Stimulated activated CD8-positive, alpha-beta memory T cell treated with anti-CD3 and anti-CD28 coated beads, Interleukin-7, amount 100 ng/mL, for 24 hours (primary cell): ENCODE data around the gene SMIM36.
"Not testable (repeated sequence)": the region's sequence is repeated elsewhere in the genome, so short reads cannot be mapped to it uniquely, and the experiment has no call there.

ENCODE experiments used
- DNase-seq: peaks from one replicate; pipeline ENCODE4 v3.0.0-alpha.2; 2020; ENCODE audit warnings: low read depth

Gene SMIM36

DNA sequence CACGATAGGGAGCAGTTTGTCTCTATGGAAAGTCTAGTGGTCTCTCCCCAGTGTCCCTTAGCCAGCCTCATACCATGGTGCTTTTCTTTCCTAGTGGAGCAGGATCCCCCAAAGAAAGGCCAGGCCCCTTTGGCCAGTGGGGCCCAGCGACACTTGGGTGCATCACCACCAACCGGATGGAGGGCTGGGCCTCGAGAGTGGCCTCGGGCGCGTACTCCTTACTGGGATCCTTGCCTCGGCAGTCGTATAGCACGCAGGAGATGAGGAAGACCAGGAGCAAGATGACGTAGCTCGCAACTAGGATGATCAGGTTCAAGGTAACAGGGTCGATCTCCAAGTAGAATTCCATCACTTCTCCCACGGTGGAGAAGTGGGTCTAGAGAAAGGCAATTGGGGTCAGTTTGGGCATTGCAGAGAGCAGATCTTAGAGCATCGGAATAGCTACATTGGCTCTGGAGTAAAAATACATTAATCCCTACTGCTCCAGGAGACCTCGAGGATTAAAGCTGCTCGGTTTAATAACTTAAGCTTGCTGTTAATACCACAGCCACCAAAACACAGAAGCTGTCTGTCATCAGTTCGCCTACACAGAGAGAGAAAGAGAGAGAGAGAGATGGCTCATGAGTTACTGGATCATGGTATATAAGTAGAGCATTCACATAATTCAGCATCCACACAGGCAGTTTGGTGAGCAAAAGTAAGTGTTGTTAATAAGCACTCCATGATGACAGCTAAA is at the start of gene SMIM36:
Gene SMIM36 (minus strand): TSS at position 467 of the 736 bp plus-strand sequence.
- no peak for DNase-seq

DNA sequence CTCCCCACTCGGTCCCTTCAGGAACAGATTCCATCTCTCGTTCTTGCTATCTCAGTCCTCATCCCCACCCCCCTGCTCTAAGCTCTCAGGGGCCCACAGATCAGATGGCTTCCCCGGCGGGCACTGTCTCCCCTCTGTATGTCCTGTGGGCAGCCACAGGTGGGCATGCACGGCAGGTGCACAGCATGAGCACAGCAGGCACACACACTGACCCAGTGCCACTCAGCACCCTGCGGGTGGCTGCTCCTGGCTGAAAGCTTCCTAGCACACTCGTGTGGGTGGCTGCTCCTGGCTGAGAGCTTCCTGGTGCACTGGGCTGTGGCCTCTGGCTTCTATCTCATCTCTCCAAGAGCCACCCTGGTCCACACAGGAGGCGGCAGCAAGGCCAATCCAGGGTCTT is 44.5 kb upstream of the SMIM36 start:
- no peak for DNase-seq

DNA sequence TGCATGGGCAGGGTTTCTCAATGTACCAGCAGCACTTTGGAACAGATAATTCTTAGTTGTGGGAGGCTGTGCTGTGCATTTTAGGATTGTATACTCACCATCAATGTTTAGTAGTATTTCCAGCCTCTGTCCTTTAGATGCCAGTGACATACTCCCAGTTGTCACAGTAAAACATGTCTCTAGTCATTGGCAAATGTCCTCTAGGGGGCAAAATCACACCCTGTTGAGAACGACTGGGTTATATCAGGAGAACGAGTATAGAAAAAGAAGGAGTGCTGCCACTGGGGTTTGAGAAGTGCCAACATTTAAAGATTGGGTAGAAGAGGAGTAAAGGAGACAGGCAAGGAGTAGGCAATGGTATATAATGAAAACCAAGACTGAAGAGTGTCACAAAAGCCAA is 37.9 kb upstream of the SMIM36 start:
- no peak for DNase-seq

DNA sequence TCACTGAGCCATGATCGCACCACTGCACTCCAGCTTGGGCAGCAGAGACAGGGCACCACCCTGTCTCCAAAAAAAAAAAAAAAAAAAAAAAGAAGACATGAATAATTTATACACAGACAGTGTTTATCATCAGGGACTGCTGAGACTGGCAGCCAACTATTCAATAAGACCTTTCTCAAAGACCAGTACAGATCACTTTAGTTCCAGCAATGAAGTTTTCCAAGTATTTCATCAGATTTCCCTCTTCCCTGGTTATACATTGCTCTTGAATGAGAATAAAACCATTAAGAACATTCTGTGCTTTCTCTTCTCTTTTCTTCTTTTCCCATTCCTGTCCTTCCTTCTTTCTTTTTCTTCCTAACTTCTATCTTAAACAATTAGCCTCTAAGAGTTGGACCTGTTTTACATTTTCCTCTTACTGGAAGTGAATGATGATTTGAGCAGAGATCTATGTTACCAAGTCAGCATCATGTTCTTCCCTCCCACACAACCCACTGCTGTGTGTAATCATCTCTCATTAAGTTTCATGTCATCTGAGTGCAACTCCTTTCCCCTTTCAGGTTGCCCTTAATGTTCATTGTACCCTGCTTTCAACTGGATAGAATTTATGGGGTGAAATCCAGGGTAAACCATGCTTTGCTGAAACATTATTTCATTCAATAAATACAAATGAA is 35.9 kb upstream of the SMIM36 start:
- no peak for DNase-seq

DNA sequence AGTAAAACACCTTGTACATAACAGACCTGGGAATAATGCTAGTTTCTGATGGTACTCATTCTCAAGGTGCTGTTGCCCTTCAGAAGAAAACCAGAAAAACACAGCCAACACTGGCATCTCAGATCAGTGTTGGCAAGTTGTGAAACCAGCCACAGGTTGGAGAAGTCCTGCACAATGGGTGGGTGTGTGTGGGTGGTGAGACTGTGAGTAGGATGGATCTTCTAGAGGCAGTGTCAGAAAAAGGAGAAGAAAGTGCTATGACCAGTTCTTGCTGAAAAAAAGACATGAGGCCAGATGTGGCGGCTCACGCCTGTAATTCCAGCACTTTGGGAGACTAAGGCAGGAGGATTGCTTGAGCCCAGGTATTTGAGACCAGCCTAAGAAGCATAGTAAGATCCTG is 35.2 kb upstream of the SMIM36 start:
- DNase-seq = no peak

DNA sequence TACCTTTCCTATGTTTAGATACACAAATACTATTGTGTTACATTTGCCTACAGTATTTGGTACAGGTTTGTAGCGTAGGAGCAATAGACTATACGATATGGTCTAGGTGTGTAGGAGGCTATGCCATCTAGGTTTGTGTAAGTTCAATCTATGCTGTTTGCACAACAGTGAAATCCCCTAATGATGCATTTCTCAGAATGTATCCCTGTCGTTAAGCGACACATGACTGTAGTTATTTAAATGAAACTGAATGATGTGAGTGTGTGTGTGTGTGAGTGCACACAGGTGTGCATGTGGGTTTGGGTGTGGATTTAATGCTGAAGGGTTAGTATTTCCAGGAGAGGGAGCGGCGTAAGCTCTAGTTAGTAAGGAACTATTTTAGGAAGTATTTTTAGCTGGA is 34.6 kb upstream of the SMIM36 start:
- no peak for DNase-seq

DNA sequence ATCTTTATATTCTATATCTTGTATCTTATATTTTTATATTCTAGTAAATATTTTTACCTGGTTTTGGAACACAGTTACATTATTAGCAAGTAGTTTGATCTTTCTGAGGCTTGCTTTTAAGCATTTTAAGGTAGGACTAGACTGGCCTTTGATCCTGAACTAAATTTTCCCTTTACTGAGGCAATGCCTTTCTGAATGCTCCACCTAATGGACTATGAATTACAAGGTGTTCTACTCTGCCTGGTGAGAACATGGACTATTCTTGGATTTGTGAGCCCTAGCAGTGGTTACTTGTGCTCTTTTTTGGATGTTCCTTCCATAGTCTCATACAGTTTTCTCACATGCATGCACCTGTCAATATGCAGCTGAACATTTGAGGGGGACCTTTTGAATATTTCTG is 32.5 kb upstream of the SMIM36 start:
- no peak for DNase-seq

DNA sequence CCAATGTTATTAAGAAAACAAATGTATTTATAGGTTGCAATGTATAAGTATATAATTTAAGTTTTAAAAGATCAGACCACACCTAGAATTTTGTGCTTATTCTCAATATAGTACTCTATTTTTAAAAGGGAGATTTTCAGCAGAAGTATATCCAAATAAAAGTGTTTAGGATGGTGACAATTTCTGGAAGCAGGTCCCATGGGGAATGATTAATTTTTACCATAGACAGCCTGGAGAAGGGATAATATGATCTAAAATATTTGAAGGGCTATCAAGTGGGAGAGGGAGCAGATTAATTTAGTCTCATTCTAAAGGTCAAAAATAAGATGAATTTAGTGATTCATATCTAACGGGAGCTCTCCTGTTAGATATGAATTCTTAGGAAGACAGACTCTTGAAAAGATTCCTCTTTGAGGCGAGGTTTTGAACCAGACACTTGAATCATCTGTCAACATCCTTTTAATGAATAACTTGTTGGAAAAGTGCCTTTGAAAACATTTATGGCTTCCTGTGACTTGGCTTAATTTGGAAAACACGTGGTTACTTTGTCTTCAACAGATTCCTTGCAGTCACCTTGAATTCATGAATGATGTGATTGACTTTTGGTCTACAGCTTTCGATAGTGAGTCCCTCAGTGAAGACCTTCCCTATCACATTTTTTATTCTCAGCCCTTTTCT is 29.3 kb upstream of the SMIM36 start:
- no peak for DNase-seq

DNA sequence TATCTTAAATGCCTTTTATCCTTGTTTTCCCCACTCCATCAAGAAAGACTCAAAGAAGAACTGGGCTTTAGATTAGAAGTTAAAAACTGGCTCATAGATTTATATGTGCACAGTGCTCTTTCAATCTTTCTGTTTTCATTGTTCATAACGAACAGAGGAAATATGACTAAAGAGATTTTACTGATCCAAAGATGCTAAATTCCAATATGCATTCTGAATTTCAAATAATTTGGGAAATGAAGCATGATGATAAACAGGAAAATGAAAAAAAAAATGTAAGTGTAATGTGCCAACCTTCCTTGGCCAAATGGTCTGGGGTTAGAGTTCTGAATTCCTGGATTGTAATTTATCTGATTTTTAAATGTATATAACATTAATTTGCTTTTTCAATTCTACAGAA is 25.0 kb upstream of the SMIM36 start:
- DNase-seq = no peak

DNA sequence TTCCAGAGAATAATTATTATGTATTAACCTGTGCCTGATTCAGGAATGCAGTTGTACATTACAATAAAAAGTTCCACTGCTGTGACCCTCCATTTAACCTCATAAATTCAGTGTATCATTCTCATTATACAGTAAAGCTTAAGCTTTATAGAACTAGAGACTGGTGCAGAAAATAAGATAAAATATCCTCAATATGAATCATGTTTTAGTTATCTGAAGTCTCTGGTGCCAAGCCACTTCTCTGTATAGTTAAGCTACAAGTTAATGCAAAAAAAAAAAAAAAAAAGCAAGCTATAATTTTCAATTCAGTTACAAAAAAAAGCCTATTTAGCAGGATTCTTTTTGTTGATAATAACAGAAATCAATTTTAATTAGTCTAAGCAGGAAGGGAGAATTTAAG is 22.4 kb upstream of the SMIM36 start:
- no peak for DNase-seq

DNA sequence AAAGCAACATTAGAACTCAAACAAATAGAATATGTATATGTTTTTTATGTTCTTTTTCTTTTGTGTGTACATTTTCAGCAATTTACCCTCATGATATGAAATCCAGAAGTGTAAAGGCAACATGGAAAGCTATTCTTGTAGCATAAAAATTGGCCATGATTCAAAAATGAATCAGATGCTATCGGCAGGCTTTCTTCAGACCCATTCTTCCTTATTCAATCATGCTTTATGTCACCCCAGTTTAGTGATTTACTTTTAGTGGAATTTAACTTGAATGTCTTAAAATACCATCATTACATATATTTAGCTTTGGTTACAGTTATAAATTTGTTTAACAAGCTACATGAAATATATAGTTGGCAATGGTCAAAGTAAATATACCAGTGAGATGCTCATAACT is 21.4 kb upstream of the SMIM36 start:
- DNase-seq = no peak

DNA sequence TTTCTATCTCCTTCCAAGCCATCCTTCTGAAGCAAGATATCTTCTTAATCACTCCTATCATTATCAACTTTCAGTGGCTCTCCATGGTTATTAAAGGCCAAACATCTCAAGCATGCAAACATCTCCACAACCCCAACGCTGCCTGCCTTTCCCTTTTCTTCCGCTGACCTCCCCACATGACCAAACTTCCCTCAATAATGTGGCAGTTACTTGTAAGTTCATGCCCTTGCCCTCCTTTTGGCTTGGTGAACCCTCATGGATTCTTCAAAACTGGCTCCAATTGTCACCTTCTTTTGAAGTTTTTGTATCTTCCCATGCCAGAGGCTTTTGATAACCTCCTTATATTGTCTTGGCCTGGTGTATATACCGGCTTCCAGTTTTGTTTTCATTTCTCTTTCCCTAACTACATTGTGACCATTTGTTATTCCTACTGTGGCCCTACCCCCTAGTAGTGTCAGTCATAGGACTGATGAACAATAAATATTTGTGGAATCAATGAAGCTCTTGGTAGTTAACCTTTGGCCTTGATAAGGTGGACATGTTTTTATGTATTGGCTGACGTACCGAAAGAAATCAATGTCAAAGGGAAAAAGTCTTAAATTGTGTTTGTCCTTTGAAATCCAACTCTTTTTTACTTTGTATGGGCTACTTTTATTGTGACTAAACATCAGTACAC is 19.9 kb upstream of the SMIM36 start:
- no peak for DNase-seq

DNA sequence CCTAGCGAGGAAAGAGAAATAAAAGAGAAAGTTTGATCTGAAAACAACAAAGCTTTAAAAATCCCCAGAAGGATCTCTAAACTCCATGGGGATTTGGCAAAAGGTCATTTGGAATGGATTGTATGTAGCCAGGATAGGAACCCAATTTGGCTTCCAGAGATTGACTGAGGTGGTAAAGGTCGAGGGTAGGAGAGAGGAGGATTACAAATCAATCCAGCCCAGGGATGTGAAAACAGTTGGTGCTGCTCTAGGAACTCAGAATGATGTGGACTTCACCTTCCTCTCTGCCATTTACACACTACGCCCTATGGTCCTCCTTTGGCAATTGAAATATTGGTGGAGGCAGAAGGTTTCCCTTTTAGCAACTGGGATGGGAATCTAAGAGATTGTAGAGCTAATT is 18.8 kb upstream of the SMIM36 start:
- no peak for DNase-seq

DNA sequence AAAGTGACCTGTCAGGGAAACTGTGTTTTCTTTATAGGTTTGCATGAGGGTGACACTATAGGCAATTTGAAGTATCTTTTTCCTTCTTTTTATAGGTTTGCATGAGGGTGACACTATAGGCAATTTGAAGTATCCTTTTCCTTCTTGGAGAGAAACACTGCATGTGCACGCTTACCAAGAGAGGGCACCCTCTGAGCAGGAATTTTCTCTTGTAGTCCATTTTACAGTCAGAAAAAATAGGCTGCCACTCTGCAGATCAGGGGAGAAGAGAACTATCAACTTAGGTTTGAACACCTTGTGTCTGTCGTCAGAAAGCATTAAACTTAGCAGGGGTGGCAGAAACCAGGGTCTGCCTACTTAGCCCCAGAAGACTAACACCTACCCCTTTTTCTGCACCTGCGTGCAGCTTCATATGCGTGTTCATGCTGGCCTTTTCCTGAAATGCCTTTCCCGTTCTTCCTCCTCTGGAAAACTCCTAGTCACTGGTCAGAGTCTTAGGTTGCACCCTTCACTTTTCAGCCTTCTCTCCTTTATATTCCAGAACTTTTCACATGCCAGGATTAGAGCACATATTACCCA is 16.4 kb upstream of the SMIM36 start:
- DNase-seq = no peak

DNA sequence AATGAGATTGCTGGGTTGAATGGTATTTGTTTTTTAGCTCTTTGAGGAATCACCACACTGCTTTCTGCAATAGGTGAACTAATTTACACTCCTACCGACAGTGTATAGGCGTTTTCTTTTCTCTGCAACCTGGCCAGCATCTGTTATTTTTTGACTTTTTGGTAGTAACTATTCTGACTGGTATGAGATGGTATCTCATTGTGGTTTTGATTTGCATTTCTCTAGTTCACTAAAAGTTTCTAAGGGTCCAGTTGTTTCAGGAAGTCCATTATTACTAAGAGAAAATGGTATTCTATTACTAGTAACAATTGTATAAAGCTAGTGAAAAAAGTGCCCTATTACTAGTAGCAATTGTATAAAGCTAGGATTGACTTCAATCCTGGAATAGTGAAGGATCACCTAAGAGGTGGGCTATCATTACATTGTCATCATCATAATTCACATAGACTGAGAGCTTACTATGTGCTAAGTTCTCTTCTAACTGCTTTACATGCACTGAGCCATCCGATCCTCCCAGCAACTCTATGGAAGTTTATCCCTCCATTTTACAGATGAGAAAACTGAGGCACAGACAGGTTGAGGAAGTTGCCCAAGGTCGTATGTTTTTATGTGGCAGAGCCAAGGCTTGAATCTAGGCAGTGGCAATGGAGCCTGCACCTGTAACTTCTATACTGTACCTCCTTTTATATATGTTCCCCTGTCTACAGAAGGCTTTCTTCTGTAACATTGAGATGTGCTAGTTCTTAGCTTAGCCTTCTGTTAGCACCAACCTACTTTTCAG is 13.4 kb upstream of the SMIM36 start:
- no peak for DNase-seq

DNA sequence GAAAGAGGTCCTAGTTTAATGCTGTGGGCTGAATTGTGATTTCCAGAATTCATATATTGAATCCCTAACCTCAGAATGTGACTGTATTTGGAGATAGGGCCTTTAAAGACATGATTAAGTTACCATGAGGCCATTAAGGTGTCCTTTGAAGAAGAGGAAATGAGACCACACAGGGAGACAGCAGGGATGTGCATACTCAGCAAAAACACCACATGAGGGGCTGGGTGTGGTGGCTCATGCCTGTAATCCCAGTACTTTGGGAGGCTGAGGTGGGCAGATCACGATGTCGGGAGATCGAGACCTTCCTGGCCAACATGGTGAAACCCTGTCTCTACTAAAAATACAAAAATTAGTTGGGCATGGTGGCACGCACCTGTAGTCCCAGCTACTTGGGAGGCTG is 11.8 kb upstream of the SMIM36 start:
- DNase-seq = not testable (repeated sequence)

DNA sequence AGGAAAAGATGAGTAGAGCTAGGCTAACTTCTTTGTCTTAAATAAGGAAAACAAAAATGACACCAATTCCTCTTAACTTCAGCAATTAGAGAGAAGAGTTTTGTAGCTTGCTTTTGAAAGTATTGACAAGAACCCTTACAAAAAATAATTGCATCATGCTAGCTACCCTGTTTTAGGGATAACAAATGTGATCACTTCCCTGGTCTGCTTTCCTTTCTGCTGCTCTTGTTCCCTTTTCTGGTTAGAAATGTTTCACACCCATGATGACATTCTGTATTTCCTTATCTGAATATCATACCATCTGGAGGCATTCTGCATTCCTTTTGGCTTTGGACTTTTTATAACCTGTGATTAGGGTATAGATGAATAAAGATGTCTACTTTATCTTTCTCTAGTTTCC is 9.9 kb upstream of the SMIM36 start:
- DNase-seq = no peak

DNA sequence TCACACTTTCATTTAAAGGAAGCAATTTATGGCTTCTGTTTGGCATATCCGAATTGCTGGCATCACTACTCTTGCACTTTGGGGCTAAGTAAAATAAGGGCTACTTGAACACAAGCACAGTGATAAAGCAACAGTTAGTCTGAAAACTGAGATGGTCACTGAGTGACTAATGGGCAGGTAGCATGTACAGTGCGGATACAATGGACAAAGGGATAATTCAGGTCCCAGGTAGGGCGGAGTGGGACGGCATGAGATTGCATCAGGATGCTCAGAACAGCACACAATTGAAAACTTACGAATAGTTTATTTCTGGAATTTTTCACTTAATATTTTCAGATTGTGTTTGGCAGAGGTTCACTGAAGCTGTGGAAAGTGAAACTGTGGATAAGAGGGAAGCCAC is 9.2 kb upstream of the SMIM36 start:
- no peak for DNase-seq

DNA sequence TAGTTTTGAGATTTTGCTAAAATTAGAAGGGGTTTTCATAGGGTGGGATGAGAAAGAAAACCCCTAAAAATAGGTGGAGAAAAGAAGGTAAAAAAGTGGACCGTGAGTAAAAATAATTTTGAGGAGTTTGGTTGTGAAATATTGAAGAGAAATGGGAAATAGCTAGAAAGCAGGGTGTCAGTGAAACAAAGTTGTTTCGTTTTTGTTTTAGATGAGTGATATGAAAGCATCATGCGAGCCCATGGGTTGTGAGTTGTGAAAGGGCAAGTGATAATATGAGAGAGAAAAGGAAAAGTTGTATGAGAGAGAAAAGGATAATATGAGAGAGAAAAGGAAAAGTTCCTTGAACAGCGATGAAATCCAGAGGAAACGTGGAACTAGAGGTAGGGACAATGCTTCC is 7.3 kb upstream of the SMIM36 start:
- DNase-seq = no peak

DNA sequence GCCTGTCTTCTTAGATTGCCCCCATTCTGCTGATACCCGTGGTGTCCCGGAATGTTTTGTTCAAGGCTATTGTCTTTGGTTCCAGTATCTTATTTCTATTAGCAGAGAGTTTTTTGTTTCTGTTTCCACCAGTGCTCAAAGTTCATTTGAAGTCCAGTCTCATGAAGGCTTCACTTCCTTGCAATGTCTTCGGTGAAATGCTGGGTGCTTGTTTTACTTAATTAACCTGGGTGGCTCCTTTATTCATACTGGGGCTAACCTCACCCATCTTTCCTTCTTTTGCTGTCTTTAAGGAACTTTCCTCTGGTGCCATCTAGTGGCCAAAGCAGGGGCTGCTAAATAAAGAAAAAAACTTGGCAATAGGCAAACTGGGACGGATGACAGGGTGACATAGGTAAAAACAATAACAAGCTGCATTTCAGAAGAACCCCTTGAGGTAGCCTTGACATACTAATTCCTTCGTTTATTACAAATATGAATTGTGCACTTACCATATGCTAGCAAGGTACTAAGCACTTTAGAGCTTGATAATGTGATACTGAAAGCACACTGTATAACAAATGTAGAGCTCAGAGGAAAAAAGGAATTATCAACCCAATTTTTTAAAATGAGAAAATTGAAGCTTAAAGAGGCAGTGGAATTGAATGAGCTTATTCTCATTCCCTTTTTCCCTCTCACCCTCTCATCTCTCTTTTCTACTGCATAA is 2.8 kb upstream of the SMIM36 start:
- peak; percentile 50 for DNase-seq

DNA sequence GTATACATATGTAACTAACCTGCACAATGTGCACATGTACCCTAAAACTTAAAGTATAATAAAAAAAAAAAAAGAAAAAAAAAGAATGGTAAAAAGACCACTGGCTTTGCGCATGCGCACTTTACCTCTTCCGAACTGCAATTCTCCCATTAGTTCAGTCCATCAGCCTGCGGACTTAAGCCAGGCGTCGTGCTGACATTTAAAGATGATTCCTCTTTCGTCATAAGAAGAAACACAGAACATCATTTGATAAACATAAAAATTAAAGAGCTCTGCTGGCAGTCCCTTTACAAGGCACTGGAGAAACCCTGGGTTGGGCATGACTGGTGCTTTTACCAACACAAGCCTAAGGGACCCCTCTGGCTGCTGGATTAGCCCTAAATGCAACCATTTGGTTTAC is 3.6 kb downstream of the SMIM36 start:
- DNase-seq = not testable (repeated sequence)
